GM12878 (cell line): ENCODE data around the gene SLC22A4. TPM values are rescaled to one million over a fixed set of nuclear protein-coding genes. Genes with fewer than 3 reads are reported as not detected.
A peak's percentile ranks its signal among the peaks of the same experiment; 100 is the strongest.

Source experiments
- ATAC-seq: fragments of 200-7000 bp; cut with Tn5 transposase; 3 replicates; pipeline ENCODE4 v1.9.1; 2020; ENCODE audit warnings: mild to moderate bottlenecking, moderate library complexity
- BruUV-seq: library from RNA; stranded (reverse); fragments of 400-500 nt; replicated peaks from 2 replicates; lab custom pipeline; 2021; lab: Mats Ljungman, UMichigan
- CTCF ChIA-PET: fragments of 300-600 bp; sonication (Branson Sonifier 250); formaldehyde crosslinking; extraction: SDS; loops from one replicate; lab custom pipeline; 2021; ENCODE audit warnings: inconsistent platforms; lab: Yijun Ruan, JAX
- POLR2A ChIA-PET: fragments of 350-600 bp; formaldehyde crosslinking; extraction: SDS; loops from one replicate; lab custom pipeline; 2021; ENCODE audit warnings: inconsistent platforms; lab: Charles Lee
- RAD21 ChIA-PET: fragments of 300-600 bp; sonication (Branson Sonifier 250); formaldehyde crosslinking; loops from one replicate; lab custom pipeline; 2023; ENCODE audit warnings: antibody characterized with exemption; ENCODE audit not compliant: unreplicated experiment; lab: Charles Lee
- SMC1A ChIA-PET: fragments of 300-600 bp; sonication (Branson Sonifier 250); formaldehyde crosslinking; loops from one replicate; lab custom pipeline; 2023; ENCODE audit not compliant: unreplicated experiment, uncharacterized antibody; lab: Charles Lee
- DNase-seq: peaks from one replicate; pipeline ENCODE4 v3.0.0-alpha.2; 2011; ENCODE audit warnings: low read depth, low spot score
- FAIRE-seq: peaks from 3 replicates; lab custom pipeline; 2011; peaks lifted over from hg19 to GRCh38; lab: Jason Lieb, UNC
- H2AFZ ChIP-seq: 2 replicates; pipeline ENCODE4 v1.6.0; 2011; ENCODE audit warnings: low read depth, low read length, control low read depth; ENCODE audit not compliant: control insufficient read depth
- H3K27ac ChIP-seq: 2 replicates; pipeline ENCODE4 v1.5.1; 2011; ENCODE audit warnings: control low read depth; ENCODE audit not compliant: control insufficient read depth, insufficient read depth
- H3K27me3 ChIP-seq, 2 experiments: replicated peaks in 1 of 2; 2 replicates each; pipeline versions ENCODE4 v1.6.0 to v1.6.1; 2011; ENCODE audit warnings: low read length in 1 of 2; ENCODE audit not compliant: control insufficient read depth in 2 of 2, insufficient read depth in 2 of 2
- H3K36me3 ChIP-seq, 2 experiments: 2 replicates each; pipeline ENCODE4 v1.5.1; 2011; ENCODE audit warnings: low read length in 1 of 2; ENCODE audit not compliant: control insufficient read depth in 2 of 2, insufficient read depth in 2 of 2
- H3K4me1 ChIP-seq: 2 replicates; pipeline ENCODE4 v1.6.1; 2011; ENCODE audit warnings: mild to moderate bottlenecking, low read length, moderate library complexity, mixed read lengths; ENCODE audit not compliant: control insufficient read depth, insufficient read depth
- H3K4me2 ChIP-seq: 2 replicates; pipeline ENCODE4 v1.6.0; 2011; ENCODE audit warnings: control low read depth; ENCODE audit not compliant: control insufficient read depth, insufficient read depth
- H3K4me3 ChIP-seq: fragments of 200-600 bp; sonication (generic); 2 replicates; pipeline ENCODE4 v1.5.1; 2016
- H3K79me2 ChIP-seq: 2 replicates; pipeline ENCODE4 v1.6.0; 2011; ENCODE audit warnings: low read length; ENCODE audit not compliant: control insufficient read depth, insufficient read depth
- H3K9ac ChIP-seq: 2 replicates; pipeline ENCODE4 v1.8.0; 2011; ENCODE audit warnings: low read length, control low read depth, mixed read lengths; ENCODE audit not compliant: control insufficient read depth, insufficient read depth
- H3K9me3 ChIP-seq: replicated peaks from 3 replicates; pipeline ENCODE4 v1.5.1; 2011; ENCODE audit warnings: mild to moderate bottlenecking, low read length; ENCODE audit not compliant: control insufficient read depth, insufficient read depth
- H4K20me1 ChIP-seq: 2 replicates; pipeline ENCODE4 v1.6.0; 2011; ENCODE audit not compliant: control insufficient read depth, insufficient read depth
- CBFB ChIP-seq: IDR thresholded peaks from 2 replicates; pipeline ENCODE4 v1.6.1; 2016; ENCODE audit warnings: antibody characterized with exemption, low read depth
- CEBPB ChIP-seq, 2 experiments: fragments of 150-350 bp in 1 of 2; IDR thresholded peaks; 2 replicates each; pipeline ENCODE4 v1.6.1; 2012 to 2014; ENCODE audit warnings: low read depth in 2 of 2, low read length in 2 of 2, borderline replicate concordance in 1 of 2, inconsistent platforms in 1 of 2
- CEBPZ ChIP-seq: fragments of 150-350 bp; IDR thresholded peaks from 2 replicates; pipeline ENCODE4 v1.6.1; 2016; ENCODE audit warnings: low read depth, low read length
- CHD2 ChIP-seq: IDR thresholded peaks from 2 replicates; pipeline ENCODE4 v1.6.1; 2011; ENCODE audit warnings: low read depth, low read length, improper control_type of control experiment, borderline replicate concordance
- FOS ChIP-seq: IDR thresholded peaks from 3 replicates; pipeline ENCODE4 v1.6.1; 2011; ENCODE audit warnings: borderline replicate concordance; ENCODE audit not compliant: insufficient read length; ENCODE audit errors: extremely low read depth
- IKZF2 ChIP-seq, 2 experiments: fragments of 450-650 bp; IDR thresholded peaks; 2 replicates each; pipeline ENCODE4 v1.6.1; 2017; ENCODE audit warnings: mild to moderate bottlenecking in 2 of 2, moderate library complexity in 2 of 2
- NR2C1 ChIP-seq: fragments of 450-650 bp; IDR thresholded peaks from 2 replicates; pipeline ENCODE4 v1.6.1; 2017; ENCODE audit warnings: antibody characterized with exemption, mild to moderate bottlenecking, moderate library complexity
- PAX8 ChIP-seq: fragments of 450-650 bp; IDR thresholded peaks from 2 replicates; pipeline ENCODE4 v1.6.1; 2017; ENCODE audit warnings: mild to moderate bottlenecking, moderate library complexity
- RELA ChIP-seq: fragments of 450-650 bp; IDR thresholded peaks from 2 replicates; pipeline ENCODE4 v1.8.0; 2014; ENCODE audit warnings: borderline replicate concordance; ENCODE audit not compliant: partially characterized antibody
- SUZ12 ChIP-seq: fragments of 200-600 bp; sonication (generic); IDR thresholded peaks from one replicate; pipeline ENCODE4 v1.6.1; 2018; ENCODE audit warnings: antibody characterized with exemption, mild to moderate bottlenecking; ENCODE audit not compliant: unreplicated experiment
- TCF7 ChIP-seq: IDR thresholded peaks from 2 replicates; pipeline ENCODE4 v1.6.1; 2014; ENCODE audit warnings: antibody characterized with exemption, borderline replicate concordance
- USF1 ChIP-seq: IDR thresholded peaks from 2 replicates; pipeline ENCODE4 v1.6.1; 2011; ENCODE audit warnings: borderline replicate concordance, low read depth, mild to moderate bottlenecking, moderate library complexity, mixed read lengths, low read length; ENCODE audit not compliant: insufficient read depth; ENCODE audit errors: extremely low read length
- ZBED1 ChIP-seq: IDR thresholded peaks from 2 replicates; pipeline ENCODE4 v1.6.1; 2016; ENCODE audit warnings: borderline replicate concordance
- ZNF207 ChIP-seq: fragments of 450-650 bp; IDR thresholded peaks from 2 replicates; pipeline ENCODE4 v1.6.1; 2014; ENCODE audit warnings: antibody characterized with exemption, mild to moderate bottlenecking, borderline replicate concordance
- ZNF217 ChIP-seq: fragments of 450-650 bp; IDR thresholded peaks from 2 replicates; pipeline ENCODE4 v1.6.1; 2017; ENCODE audit warnings: antibody characterized with exemption, mild to moderate bottlenecking
- ZNF274 ChIP-seq: IDR thresholded peaks from one replicate; pipeline ENCODE4 v1.8.0; 2011; ENCODE audit not compliant: insufficient read length, insufficient read depth
- WGBS: methylation state at CpG from one replicate; pipeline ENCODE4 v1.1.6; 2016; ENCODE audit warnings: low lambda C conversion rate; ENCODE audit not compliant: insufficient replicate concordance, insufficient coverage; ENCODE audit errors: missing lambda C conversion rate; 5-methylcytosine and 5-hydroxymethylcytosine counted together
- in situ Hi-C: fragments of 300-500 bp; cut with MboI; formaldehyde crosslinking; loops from 9 replicates; pipeline ENCODE4 v1.14.3; 2018; ENCODE audit warnings: mixed read lengths
- intact Hi-C: fragments of 100-400 bp; cut with micrococcal nuclease; formaldehyde crosslinking; loops from one replicate; pipeline ENCODE4 v1.14.2; 2022; ENCODE audit not compliant: unreplicated experiment
- polyA plus RNA-seq, 11 experiments: library from polyadenylated mRNA; depleted of rRNA in 4 of 11; unstranded in 6 of 11; stranded (reverse) in 5 of 11; fragments of >200 nt; fragmentation: Nextera tagmentation in 4 of 11; fragmentation: Illumina TruSeq in 1 of 11; extraction: Ambion mirVana in 4 of 11; extraction: Trizol in 1 of 11; gene quantifications; 1 replicate in 1 of 11; 2 replicates in 10 of 11; pipeline versions ENCODE4 v1.2.1 to v1.2.3, GENCODE V29; 2011 to 2016; ENCODE audit warnings: inconsistent platforms in 2 of 11, missing spikeins in 2 of 11, low read depth in 1 of 11
- total RNA-seq, 4 experiments: library from RNA; depleted of rRNA in 3 of 4; stranded (reverse); fragments of >200 nt in 3 of 4; fragmentation: Illumina TruSeq in 1 of 4; extraction: Trizol in 1 of 4; gene quantifications; 2 replicates each; pipeline versions ENCODE4 v1.2.1 to v1.2.3, GENCODE V29; 2013 to 2021
- TF ChIP-seq, protein P1 (sequence below): IDR thresholded peaks from 2 replicates; pipeline ENCODE4 v1.6.1; 2011; ENCODE audit warnings: borderline replicate concordance, low read depth, mild to moderate bottlenecking, moderate library complexity, low read length; ENCODE audit not compliant: insufficient read depth, poor library complexity, severe bottlenecking

Gene SLC22A4
- total and polyA plus RNA-seq, 10 of the 15 experiments (the other 5 are each of a cell fraction or from before 2014, with no cell fraction given), result 0.04 to 0.61 (median 0.10) TPM; not detected in 2

- H3K4me2 ChIP-seq, result no peak overlapping the region
- H2AFZ ChIP-seq, result no peak overlapping the region
- no peak overlapping the region for H3K4me3 ChIP-seq
- no peak overlapping the region for H3K27ac ChIP-seq
- BruUV-seq, result no TSS peak
- H3K36me3 ChIP-seq, result no peaks in the 10 kb centered on the region
- ChIA-PET CTCF (interaction anchor here (0.7 to 22.4 kb wide), 5 partner anchors 27 to 198 kb away, joined by 3 to 481 read pairs (median 4); no protein-coding TSS in a partner anchor), RAD21 (interaction anchor here (0.7 to 1.2 kb wide), 4 partner anchors 9 to 148 kb away, joined by 3 to 4 read pairs (median 3); no protein-coding TSS in a partner anchor), POLR2A (interaction anchor here (0.5 kb wide), 1 partner anchor 274 kb away, joined by 6 read pairs; no protein-coding TSS in a partner anchor), SMC1A (interaction anchor here (0.6 to 3.0 kb wide), 11 partner anchors 10 to 141 kb away, joined by 3 to 11 read pairs (median 4); partner anchors contain the start of gene SLC22A5)
- H4K20me1 ChIP-seq, result no peaks in the 10 kb centered on the region
- intact Hi-C loops, result no loop called here
- H3K4me1 ChIP-seq, result no peaks in the 10 kb centered on the region
- ATAC-seq (peak; percentile 71), FAIRE-seq (no peak), DNase-seq (no peak)
- H3K79me2 ChIP-seq, result no peaks in the 10 kb centered on the region
- 18% methylated on average over 3 of the region's 3 CpGs for WGBS
- H3K9ac ChIP-seq, result no peak overlapping the region
- H3K27me3 ChIP-seq, result no peaks in the 10 kb centered on the region
- no peaks in the 10 kb centered on the region for H3K9me3 ChIP-seq
- in situ Hi-C loops, result no loop called here
- TF ChIP-seq SUZ12 (no peak), CHD2 (no peak), PAX8 (no peak), CEBPZ (no peak), ZNF207 (no peak), ZNF217 (no peak), USF1 (no peak), FOS (no peak), CEBPB (IDR thresholded peaks at IDR 0.05; ENCODE audit: borderline replicate concordance in 1 of 2, low read depth in 2 of 2, low read length in 2 of 2) (no peak), ZBED1 (no peak), TCF7 (no peak), ZNF274 (no peak), NR2C1 (no peak), RELA (no peak), CBFB (no peak), IKZF2 (IDR thresholded peaks at IDR 0.05) (no peak)
- TF ChIP-seq, protein P1, sequence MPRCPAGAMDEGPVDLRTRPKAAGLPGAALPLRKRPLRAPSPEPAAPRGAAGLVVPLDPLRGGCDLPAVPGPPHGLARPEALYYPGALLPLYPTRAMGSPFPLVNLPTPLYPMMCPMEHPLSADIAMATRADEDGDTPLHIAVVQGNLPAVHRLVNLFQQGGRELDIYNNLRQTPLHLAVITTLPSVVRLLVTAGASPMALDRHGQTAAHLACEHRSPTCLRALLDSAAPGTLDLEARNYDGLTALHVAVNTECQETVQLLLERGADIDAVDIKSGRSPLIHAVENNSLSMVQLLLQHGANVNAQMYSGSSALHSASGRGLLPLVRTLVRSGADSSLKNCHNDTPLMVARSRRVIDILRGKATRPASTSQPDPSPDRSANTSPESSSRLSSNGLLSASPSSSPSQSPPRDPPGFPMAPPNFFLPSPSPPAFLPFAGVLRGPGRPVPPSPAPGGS, result no peak
These were observed 84.4 kb downstream of the SLC22A4 start for GRCh38 chr5:132378580-132378979.
